Glutamatergic neuron (in vitro differentiated cells): ENCODE data around the gene PARP9. TPM values are rescaled to one million over a fixed set of nuclear protein-coding genes. Genes with fewer than 3 reads are reported as not detected.

ENCODE experiments used
- DNase-seq: peaks from one replicate; pipeline ENCODE4 v3.0.0; 2022
- H3K27ac Mint-ChIP-seq: one replicate; pipeline ENCODE4 v1.8.0; 2020; ENCODE audit warnings: mild to moderate bottlenecking, mixed read lengths, inconsistent platforms; ENCODE audit not compliant: unreplicated experiment
- H3K27me3 Mint-ChIP-seq: one replicate; pipeline ENCODE4 v1.8.0; 2020; ENCODE audit warnings: mild to moderate bottlenecking, moderate library complexity, mixed read lengths, inconsistent platforms; ENCODE audit not compliant: unreplicated experiment
- H3K36me3 Mint-ChIP-seq: one replicate; pipeline ENCODE4 v1.8.0; 2020; ENCODE audit warnings: mild to moderate bottlenecking, mixed read lengths, inconsistent platforms; ENCODE audit not compliant: unreplicated experiment
- H3K4me1 Mint-ChIP-seq: one replicate; pipeline ENCODE4 v1.8.0; 2020; ENCODE audit warnings: mild to moderate bottlenecking, low read depth, mixed read lengths, inconsistent platforms; ENCODE audit not compliant: unreplicated experiment
- H3K4me3 Mint-ChIP-seq: one replicate; pipeline ENCODE4 v1.8.0; 2020; ENCODE audit warnings: mild to moderate bottlenecking, mixed read lengths, inconsistent platforms; ENCODE audit not compliant: unreplicated experiment
- H3K9me3 Mint-ChIP-seq: one replicate; pipeline ENCODE4 v1.8.0; 2020; ENCODE audit warnings: mild to moderate bottlenecking, moderate library complexity, mixed read lengths, inconsistent platforms; ENCODE audit not compliant: unreplicated experiment
- total RNA-seq: library from RNA; stranded (reverse); fragmentation: NEBNext Ultra II Directional; extraction: Animal tissue kit (Norgen Biotek cat#: 25700); gene quantifications from one replicate; pipeline ENCODE4 v1.2.1, GENCODE V29; 2021; ENCODE audit not compliant: unreplicated experiment
- TF ChIP-seq, protein P1 (sequence below): fragments of 200-600 bp; sonication (generic); IDR thresholded peaks from one replicate; pipeline ENCODE4 v1.5.0; 2021; ENCODE audit not compliant: partially characterized antibody, unreplicated experiment

Gene PARP9
- total RNA-seq, 1 donor from 2014 or later: 0.27 TPM

DNA sequence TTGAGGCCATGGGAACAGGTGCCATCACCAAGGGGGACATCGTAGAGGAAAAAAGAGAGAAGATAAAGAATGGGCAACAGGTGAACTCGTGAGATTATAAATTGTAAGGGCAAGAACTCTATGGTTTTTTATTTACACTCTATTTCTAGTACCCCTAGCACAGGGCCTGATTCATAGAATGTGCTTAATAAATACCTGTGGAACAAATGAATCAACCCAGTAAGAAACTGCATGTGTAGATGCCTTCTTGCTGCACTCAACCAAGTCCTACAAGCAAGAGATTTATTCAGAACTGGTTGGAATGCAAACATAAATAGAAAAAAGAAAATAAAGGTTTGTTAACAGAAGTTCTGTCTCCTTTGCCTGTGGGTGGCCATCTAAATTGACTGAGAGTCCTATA lies 30.6 kb downstream of the PARP9 start:
- no peak overlapping the region for H3K4me3 Mint-ChIP-seq
- H3K27ac Mint-ChIP-seq: no peak overlapping the region
- H3K4me1 Mint-ChIP-seq: no peaks in the 10 kb centered on the region
- H3K36me3 Mint-ChIP-seq: no peaks in the 10 kb centered on the region
- peaks cover 3% of the 10 kb centered on the region for H3K27me3 Mint-ChIP-seq
- TF ChIP-seq, protein P1, sequence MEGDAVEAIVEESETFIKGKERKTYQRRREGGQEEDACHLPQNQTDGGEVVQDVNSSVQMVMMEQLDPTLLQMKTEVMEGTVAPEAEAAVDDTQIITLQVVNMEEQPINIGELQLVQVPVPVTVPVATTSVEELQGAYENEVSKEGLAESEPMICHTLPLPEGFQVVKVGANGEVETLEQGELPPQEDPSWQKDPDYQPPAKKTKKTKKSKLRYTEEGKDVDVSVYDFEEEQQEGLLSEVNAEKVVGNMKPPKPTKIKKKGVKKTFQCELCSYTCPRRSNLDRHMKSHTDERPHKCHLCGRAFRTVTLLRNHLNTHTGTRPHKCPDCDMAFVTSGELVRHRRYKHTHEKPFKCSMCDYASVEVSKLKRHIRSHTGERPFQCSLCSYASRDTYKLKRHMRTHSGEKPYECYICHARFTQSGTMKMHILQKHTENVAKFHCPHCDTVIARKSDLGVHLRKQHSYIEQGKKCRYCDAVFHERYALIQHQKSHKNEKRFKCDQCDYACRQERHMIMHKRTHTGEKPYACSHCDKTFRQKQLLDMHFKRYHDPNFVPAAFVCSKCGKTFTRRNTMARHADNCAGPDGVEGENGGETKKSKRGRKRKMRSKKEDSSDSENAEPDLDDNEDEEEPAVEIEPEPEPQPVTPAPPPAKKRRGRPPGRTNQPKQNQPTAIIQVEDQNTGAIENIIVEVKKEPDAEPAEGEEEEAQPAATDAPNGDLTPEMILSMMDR: no peak
- H3K9me3 Mint-ChIP-seq: no peaks in the 10 kb centered on the region
- no peak for DNase-seq

GRCh38 chr3:122530164-122530563 lies 33.9 kb downstream of the PARP9 start:
- H3K4me1 Mint-ChIP-seq: no peaks in the 10 kb centered on the region
- H3K36me3 Mint-ChIP-seq: no peaks in the 10 kb centered on the region
- TF ChIP-seq, protein P1: no peak
- DNase-seq: no peak
- no peak overlapping the region for H3K27ac Mint-ChIP-seq
- H3K9me3 Mint-ChIP-seq: no peaks in the 10 kb centered on the region
- H3K27me3 Mint-ChIP-seq: peaks cover 3% of the 10 kb centered on the region
- H3K4me3 Mint-ChIP-seq: no peak overlapping the region

- Mint-ChIP-seq H3K36me3 (no peaks in the 10 kb centered on the region), H3K27ac (no peak overlapping the region), H3K4me3 (no peak overlapping the region), H3K27me3 (no peaks in the 10 kb centered on the region), H3K9me3 (no peaks in the 10 kb centered on the region), H3K4me1 (no peaks in the 10 kb centered on the region)
- TF ChIP-seq, protein P1: no peak
- DNase-seq: no peak
Measured at GRCh38 chr3:122523317-122523716, 40.8 kb downstream of the PARP9 start.

DNA sequence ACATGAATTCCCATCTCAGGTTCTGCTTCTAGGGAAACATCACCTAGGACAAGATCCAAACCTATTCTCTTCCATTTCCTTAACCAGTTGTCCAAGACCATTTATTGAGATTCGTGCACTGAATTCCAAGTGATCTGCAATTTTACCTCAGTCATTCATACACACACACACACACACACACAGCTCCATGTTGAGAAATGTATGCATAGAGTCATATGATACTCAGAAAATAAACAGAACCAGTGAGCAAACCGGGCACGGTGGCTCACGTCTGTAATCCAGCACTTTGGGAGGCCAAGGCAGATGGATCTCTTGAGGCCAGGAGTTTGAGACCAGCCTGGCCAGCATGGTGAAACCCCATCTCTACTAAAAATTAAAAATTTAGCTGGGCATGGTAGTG lies 43.2 kb downstream of the PARP9 start:
- H3K36me3 Mint-ChIP-seq: no peaks in the 10 kb centered on the region
- no peak overlapping the region for H3K27ac Mint-ChIP-seq
- TF ChIP-seq, protein P1: no peak
- H3K27me3 Mint-ChIP-seq: no peaks in the 10 kb centered on the region
- no peak for DNase-seq
- no peaks in the 10 kb centered on the region for H3K9me3 Mint-ChIP-seq
- H3K4me3 Mint-ChIP-seq: no peak overlapping the region
- no peaks in the 10 kb centered on the region for H3K4me1 Mint-ChIP-seq

GRCh38 chr3:122519693-122520092 lies 44.4 kb downstream of the PARP9 start:
- H3K4me1 Mint-ChIP-seq: no peaks in the 10 kb centered on the region
- H3K27me3 Mint-ChIP-seq: no peaks in the 10 kb centered on the region
- no peak overlapping the region for H3K27ac Mint-ChIP-seq
- H3K4me3 Mint-ChIP-seq: no peak overlapping the region
- no peak for DNase-seq
- TF ChIP-seq, protein P1: no peak
- no peaks in the 10 kb centered on the region for H3K36me3 Mint-ChIP-seq
- no peaks in the 10 kb centered on the region for H3K9me3 Mint-ChIP-seq
